ENCODE data around the gene TXNRD2. TPM values are rescaled to one million over a fixed set of nuclear protein-coding genes. Genes with fewer than 3 reads are reported as not detected.
A peak's percentile ranks its signal among the peaks of the same experiment; 100 is the strongest.

The TXNRD2 gene
- total RNA-seq, 4 donors from 2014 or later, result 19.5 to 34.5 (median 25.6) TPM

DNA sequence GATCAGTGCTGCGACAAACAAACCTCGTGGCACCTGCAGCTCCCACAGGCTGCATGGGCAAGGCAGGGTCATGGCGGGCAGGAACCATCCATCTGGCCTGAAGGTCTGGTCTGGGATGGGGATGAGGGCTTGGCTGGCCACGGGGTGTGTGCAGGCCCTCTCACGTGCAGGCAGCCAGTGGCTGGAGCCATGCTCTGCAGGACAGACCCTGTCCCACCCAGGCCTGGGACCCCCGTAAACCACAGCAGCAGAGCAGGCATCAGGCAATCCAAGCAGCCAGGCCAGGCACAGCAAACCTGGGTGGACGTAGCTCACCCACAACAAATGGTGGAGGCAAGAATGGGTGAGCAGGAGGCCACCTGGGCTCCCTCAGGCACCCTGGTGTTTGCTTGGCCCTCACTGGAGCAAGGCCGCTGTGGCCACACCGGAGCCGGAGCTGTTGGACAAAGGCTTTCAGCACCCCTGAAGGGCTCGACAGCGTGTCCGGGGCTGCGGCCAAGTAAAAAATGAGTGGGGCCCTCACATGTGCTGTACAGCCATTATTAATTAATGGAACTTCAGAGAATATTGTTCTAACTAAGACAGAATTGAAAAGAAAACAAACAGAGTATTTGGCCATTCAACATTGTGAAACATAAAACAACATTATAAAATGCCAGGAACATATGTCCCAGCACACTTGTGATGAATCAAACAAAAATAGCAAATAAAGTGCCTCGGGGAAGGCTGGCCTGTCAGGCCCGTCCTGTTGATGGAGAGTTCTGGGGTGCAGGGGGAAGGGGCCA, 63.0 kb downstream of the TXNRD2 start:
- Histone ChIP-seq H3K27ac (no peak overlapping the region), H3K27me3 (no peaks in the 10 kb centered on the region), H3K4me3 (replicated peaks in 1 of 3) (no peak overlapping the region), H3K9me3 (no peaks in the 10 kb centered on the region), H3K4me1 (peaks cover 18 to 30% of the 10 kb centered on the region in 2 donors), H3K36me3 (no peaks in the 10 kb centered on the region)
- 82 to 90% methylated on average over 12 to 13 of the region's 16 CpGs for WGBS, 2 donors
- intact Hi-C loops (cut with DNase I), result no loop called here
- DNase-seq, result peak; percentile 1
- TF ChIP-seq, protein P1, sequence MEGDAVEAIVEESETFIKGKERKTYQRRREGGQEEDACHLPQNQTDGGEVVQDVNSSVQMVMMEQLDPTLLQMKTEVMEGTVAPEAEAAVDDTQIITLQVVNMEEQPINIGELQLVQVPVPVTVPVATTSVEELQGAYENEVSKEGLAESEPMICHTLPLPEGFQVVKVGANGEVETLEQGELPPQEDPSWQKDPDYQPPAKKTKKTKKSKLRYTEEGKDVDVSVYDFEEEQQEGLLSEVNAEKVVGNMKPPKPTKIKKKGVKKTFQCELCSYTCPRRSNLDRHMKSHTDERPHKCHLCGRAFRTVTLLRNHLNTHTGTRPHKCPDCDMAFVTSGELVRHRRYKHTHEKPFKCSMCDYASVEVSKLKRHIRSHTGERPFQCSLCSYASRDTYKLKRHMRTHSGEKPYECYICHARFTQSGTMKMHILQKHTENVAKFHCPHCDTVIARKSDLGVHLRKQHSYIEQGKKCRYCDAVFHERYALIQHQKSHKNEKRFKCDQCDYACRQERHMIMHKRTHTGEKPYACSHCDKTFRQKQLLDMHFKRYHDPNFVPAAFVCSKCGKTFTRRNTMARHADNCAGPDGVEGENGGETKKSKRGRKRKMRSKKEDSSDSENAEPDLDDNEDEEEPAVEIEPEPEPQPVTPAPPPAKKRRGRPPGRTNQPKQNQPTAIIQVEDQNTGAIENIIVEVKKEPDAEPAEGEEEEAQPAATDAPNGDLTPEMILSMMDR (IDR thresholded peaks at IDR 0.05), result no peak
- TF ChIP-seq POLR2A (IDR thresholded peaks at IDR 0.05), result no peak

DNA sequence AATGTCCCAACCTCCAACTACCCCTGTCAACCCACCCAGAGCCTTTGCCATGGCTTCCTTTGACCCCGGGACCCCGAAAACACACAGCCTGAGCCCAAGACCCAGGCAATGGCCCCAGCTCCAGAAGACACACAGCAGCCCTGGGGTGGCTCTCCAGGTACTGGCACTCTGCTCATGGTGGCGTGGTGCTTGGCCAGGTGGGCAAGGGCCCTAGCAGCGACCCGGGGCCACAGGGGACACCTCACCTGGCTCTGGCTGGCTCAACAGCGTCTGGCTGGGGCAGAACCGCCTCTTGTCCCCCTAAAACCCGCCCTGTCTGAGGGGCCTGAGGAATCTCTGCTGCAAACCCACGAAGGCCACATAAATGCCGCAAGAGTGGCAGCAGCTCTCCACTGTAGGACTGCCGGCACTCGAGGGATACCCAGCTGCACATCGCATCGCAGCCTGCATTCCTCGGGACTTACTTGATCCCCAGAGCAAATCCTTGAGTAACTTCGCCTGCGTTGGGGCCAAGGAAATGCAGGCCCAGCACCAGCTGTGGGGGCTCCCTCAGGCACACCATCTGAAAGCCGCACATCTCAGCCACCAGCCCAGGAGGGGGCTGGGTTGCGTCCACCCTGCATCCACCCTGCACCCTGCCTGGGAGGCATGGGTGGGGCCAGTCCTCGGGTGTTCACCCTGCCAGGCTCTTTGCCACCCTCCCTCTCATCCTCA, 63.8 kb downstream of the TXNRD2 start:
- Histone ChIP-seq H3K9me3 (no peaks in the 10 kb centered on the region), H3K4me1 (peaks cover 23 to 31% of the 10 kb centered on the region in 2 donors), H3K4me3 (replicated peaks in 1 of 3) (no peak overlapping the region), H3K27me3 (no peaks in the 10 kb centered on the region), H3K36me3 (no peaks in the 10 kb centered on the region), H3K27ac (no peak overlapping the region)
- 95 to 100% methylated on average over 4 to 20 of the region's 20 CpGs for WGBS, 2 donors
- intact Hi-C loops (cut with DNase I), result no loop called here
- peak; percentile 1 for DNase-seq
- TF ChIP-seq POLR2A (IDR thresholded peaks at IDR 0.05), result no peak
- TF ChIP-seq, protein P1 (IDR thresholded peaks at IDR 0.05), result no peak

DNA sequence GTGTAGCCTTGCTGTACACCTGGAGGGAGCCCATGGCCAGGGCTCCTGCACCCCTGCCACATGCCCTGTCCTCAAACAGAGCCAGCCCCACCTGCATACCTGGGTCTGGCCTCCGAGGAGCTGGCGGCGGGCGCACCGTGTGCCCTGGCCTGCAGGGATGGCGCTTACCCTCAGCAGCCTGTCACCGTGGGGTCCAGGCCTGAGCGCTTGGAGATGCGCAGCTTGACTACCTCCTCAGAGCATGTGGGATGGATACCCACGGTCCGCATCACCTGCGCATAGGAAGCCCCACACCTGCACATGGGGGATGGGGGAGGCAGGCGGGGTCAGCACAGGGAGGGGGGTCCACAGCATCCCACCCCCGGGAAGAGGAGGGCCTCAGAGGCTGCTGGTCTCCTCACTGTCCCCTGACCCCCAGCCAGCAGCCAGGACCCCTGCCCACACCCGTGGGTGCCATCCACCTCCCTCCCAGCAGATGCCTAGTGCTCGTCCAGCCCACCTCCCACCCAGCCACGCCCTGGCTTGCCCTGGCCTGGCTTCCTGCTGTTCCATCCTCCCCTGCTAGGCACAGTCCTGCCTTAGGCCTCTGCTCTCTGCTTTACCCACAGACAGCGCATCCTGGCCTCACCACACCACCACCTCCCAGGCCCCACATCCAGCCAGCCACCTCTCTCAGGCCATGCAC, 64.5 kb downstream of the TXNRD2 start:
- TF ChIP-seq, protein P1 (IDR thresholded peaks at IDR 0.05), result no peak
- TF ChIP-seq POLR2A (IDR thresholded peaks at IDR 0.05), result no peak
- no peaks in the 10 kb centered on the region for H3K36me3 ChIP-seq
- peak; percentile 0 to 2 for DNase-seq
- peaks cover 25 to 31% of the 10 kb centered on the region in 2 donors for H3K4me1 ChIP-seq
- H3K27me3 ChIP-seq, result no peaks in the 10 kb centered on the region
- H3K27ac ChIP-seq, result no peak overlapping the region
- H3K4me3 ChIP-seq (replicated peaks in 1 of 3), result no peak overlapping the region
- intact Hi-C loops (cut with DNase I), result no loop called here
- no peaks in the 10 kb centered on the region for H3K9me3 ChIP-seq
- 91 to 95% methylated on average over 6 to 14 of the region's 18 CpGs for WGBS, 2 donors

GRCh38 chr22:19876314-19876940, 65.2 kb downstream of the TXNRD2 start:
- intact Hi-C loops (cut with DNase I), result no loop called here
- DNase-seq, result peak; percentile 0 to 3
- no peak for TF ChIP-seq POLR2A (IDR thresholded peaks at IDR 0.05)
- TF ChIP-seq, protein P1 (IDR thresholded peaks at IDR 0.05), result no peak
- H3K4me1 ChIP-seq, result peaks cover 25 to 27% of the 10 kb centered on the region in 2 donors
- H3K36me3 ChIP-seq, result no peaks in the 10 kb centered on the region
- no peak overlapping the region for H3K4me3 ChIP-seq (replicated peaks in 1 of 3)
- no peaks in the 10 kb centered on the region for H3K27me3 ChIP-seq
- H3K27ac ChIP-seq, result no peak overlapping the region
- WGBS, 2 donors, result 89 to 96% methylated on average over 5 to 13 of the region's 21 CpGs
- no peaks in the 10 kb centered on the region for H3K9me3 ChIP-seq

Data from thyroid gland (tissue), 4 donors.